Mucosa of descending colon (tissue), 3 donors: ENCODE results near the gene SLC2A1. TPM values are rescaled to one million over a fixed set of nuclear protein-coding genes. Genes with fewer than 3 reads are reported as not detected.
A peak's percentile ranks its signal among the peaks of the same experiment; 100 is the strongest.

Experiments used
- ATAC-seq: fragments of 200-7000 bp; cut with Tn5 transposase; one replicate; pipeline ENCODE4 v1.9.1; 2020; ENCODE audit warnings: mild to moderate bottlenecking, moderate library complexity
- DNase-seq, 3 donors: peaks; one replicate each; pipeline ENCODE4 v3.0.0-alpha.2; 2020
- H3K36me3 ChIP-seq: fragments of 200-600 bp; one replicate; pipeline ENCODE4 v1.8.0; 2021; ENCODE audit warnings: low read depth, mild to moderate bottlenecking
- H3K4me1 ChIP-seq: fragments of 200-600 bp; one replicate; pipeline ENCODE4 v1.8.0; 2021; ENCODE audit warnings: low read depth, mild to moderate bottlenecking
- H3K4me3 ChIP-seq: fragments of 200-600 bp; one replicate; pipeline ENCODE4 v1.8.0; 2021; ENCODE audit warnings: mild to moderate bottlenecking
- H3K9me3 ChIP-seq: fragments of 200-600 bp; one replicate; pipeline ENCODE4 v1.8.0; 2021; ENCODE audit warnings: mild to moderate bottlenecking
- intact Hi-C, 2 donors: fragments of 100-400 bp; cut with DNase I in 1 of 2; cut with micrococcal nuclease in 1 of 2; formaldehyde crosslinking; loops; one replicate each; pipeline versions ENCODE4 v1.11.0 to v1.11.1; 2022; cut with DNase I, micrococcal nuclease
- total RNA-seq, 3 donors: library from RNA; stranded (reverse); fragmentation: NEBNext Ultra II Directional in 2 of 3; extraction: Animal tissue kit (Norgen Biotek cat#: 25700) in 2 of 3; gene quantifications; one replicate each; pipeline versions ENCODE4 v1.2.1 to v1.2.4, GENCODE V29; 2021 to 2023
- TF ChIP-seq, protein P1 (sequence below): fragments of 200-600 bp; IDR thresholded peaks from one replicate; pipeline ENCODE4 v1.8.0; 2022; ENCODE audit warnings: antibody characterized with exemption, mild to moderate bottlenecking
- donor health status: DM: no; HTN: no; CAD: no; lungs with moderate emphysema.
- donor health status: DM: no; HTN: no; CAD: no.
- donor health status: DM: no; HTN: yes; CAD: no.

The SLC2A1 gene
- total RNA-seq, 3 donors from 2014 or later = 36.0 to 81.2 (median 74.3) TPM

DNA sequence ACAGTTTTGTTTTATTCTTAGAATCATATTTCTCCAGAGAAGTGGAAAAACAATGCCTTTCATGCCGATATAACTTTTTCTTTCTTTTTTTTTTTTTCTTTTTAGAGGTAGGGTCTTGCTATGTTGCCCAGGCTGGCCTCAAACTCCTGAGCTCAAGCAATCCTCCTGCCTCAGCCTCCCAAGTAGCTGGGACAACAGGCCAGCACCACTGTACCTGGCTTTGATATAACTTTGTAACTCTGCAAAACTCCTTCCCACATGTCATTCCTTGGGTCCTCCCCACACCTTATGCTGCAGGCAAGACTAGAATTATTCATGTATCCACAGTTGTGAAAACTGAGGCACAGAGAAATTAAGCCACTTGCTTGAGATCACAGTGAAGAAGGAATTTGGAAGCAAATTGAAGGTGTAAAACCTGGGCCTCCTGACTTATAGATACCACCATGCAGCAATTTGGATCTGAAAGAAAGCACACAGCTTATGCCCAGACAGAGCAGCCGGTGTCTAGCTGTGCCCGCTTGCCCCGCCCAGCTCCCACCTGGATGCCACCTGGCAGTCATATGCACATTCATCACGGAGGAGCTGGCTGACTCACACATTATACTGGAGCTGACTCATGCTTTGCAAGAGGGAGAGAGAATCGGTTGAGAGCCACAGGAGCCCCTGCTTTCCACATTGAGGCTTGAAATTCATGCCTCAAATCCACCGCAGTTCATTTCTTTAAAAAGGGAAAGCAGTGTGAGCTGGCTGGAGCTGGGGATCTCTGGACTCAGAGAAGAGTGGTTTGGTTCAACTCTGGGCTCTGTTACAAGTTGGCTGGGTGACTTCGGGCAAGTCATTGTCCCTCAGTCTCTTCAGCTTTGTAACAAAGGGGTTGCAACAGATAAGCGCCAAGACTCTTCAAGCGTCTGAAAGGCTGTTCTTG is 8.3 kb upstream of the SLC2A1 start:
- H3K36me3 ChIP-seq = no peaks in the 10 kb centered on the region
- H3K4me1 ChIP-seq = peaks cover 4% of the 10 kb centered on the region
- TF ChIP-seq, protein P1, sequence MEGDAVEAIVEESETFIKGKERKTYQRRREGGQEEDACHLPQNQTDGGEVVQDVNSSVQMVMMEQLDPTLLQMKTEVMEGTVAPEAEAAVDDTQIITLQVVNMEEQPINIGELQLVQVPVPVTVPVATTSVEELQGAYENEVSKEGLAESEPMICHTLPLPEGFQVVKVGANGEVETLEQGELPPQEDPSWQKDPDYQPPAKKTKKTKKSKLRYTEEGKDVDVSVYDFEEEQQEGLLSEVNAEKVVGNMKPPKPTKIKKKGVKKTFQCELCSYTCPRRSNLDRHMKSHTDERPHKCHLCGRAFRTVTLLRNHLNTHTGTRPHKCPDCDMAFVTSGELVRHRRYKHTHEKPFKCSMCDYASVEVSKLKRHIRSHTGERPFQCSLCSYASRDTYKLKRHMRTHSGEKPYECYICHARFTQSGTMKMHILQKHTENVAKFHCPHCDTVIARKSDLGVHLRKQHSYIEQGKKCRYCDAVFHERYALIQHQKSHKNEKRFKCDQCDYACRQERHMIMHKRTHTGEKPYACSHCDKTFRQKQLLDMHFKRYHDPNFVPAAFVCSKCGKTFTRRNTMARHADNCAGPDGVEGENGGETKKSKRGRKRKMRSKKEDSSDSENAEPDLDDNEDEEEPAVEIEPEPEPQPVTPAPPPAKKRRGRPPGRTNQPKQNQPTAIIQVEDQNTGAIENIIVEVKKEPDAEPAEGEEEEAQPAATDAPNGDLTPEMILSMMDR = no peak
- no peaks in the 10 kb centered on the region for H3K9me3 ChIP-seq
- ATAC-seq (peak; percentile 89), DNase-seq (peak; percentile 79 to 84 (median 80))
- H3K4me3 ChIP-seq = no peak overlapping the region
- intact Hi-C loops = no loop called here

DNA sequence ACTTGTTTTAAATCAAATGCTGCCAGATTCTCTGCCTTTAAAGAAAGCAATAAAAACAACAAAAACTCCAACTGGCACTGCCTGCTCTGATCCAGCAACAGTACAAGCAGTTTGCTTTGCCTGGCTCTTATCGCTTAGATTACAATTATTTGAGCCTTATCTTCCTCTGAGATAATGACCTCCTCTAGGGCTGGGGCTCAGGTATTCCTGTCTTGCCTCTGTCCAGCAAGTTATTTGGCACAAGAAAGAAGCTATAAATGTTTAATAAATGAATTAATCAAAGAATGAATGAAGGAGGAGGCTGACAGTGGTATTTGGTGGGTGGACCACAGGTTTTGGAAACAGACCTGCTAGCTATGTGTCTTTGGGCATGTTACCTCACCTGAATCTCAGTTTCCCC is 6.7 kb upstream of the SLC2A1 start:
- intact Hi-C loops = no loop called here
- Histone ChIP-seq H3K36me3 (no peaks in the 10 kb centered on the region), H3K9me3 (no peaks in the 10 kb centered on the region), H3K4me1 (peaks cover 4% of the 10 kb centered on the region), H3K4me3 (no peak overlapping the region)
- ATAC-seq (no peak), DNase-seq (no peak)
- TF ChIP-seq, protein P1 = no peak

DNA sequence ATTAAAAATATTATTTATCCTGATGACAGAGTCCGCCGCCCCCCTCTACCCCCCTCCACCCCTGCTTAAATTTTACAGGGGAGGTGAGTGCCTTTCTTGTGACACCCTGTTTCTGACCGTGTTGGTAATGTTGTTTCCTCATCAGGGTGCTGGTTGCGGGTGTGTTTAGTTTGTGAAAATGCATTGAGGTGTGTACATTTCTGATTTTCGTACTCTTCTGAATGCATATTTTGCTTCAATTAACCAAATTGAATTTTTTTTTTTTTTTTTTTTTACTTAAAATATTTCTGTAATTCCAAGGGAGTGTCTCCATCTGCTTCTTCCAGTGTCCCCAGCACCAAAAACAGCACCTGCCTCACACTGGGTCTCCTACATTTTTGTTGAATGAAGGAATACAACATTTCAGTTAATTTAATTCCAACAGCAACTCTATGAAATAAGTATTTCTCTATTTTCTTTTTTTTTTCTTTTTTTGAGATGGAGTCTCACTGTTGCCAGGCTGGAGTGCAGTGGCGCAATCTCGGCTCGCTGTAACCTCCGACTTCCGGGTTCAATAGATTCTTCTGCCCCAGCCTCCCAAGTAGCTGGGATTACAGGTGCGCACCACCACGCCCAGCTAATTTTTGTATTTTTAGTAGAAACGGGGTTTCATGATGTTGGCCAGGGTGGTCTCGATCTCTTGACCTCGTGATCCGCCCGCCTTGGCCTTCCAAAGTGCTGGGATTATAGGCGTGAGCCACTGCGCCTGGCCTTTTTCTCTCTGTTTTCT is 5.6 kb upstream of the SLC2A1 start:
- DNase-seq (peak in 1 of 3 donors; percentile 8), ATAC-seq (no peak)
- TF ChIP-seq, protein P1 = no peak

DNA sequence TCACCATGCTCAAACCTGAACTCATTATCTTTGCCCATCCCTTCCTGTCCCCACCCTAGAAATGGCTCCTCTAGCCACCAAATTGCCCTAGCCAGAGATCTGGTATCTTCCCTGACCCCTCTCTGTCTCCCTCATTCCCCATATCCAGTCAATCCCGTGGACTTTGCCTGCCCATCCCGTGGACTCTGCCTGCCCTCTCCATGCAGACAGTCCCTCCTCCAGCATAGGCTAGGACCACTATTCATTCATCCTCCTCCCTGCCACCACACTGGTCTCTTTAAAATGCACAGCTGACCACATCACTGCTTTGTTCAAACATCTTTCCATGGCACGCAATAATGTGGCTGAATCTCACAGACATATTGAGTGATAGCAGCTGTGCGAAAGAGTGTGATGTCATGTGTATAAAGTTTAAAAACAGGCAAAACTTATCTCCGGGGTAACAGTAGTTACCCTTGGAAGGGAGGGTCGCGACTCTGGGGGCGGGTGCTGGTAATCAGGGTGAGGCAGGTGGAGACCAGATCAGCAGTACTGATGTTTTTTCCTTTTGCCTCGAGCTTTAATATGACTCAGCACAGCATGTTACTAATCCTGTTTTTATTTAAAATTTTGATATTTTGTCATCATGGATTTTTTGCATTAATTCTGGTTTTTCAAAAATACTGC is 4.8 kb upstream of the SLC2A1 start:
- H3K4me3 ChIP-seq = no peak overlapping the region
- H3K36me3 ChIP-seq = no peaks in the 10 kb centered on the region
- peaks cover 4% of the 10 kb centered on the region for H3K4me1 ChIP-seq
- no peaks in the 10 kb centered on the region for H3K9me3 ChIP-seq
- intact Hi-C loops = no loop called here
- TF ChIP-seq, protein P1 = no peak
- DNase-seq (peak in 1 of 3 donors; percentile 26), ATAC-seq (no peak)

More for the DNA sequence above, 5.6 kb upstream of the SLC2A1 start:
- Histone ChIP-seq H3K4me1 (peaks cover 4% of the 10 kb centered on the region), H3K36me3 (no peaks in the 10 kb centered on the region), H3K9me3 (no peaks in the 10 kb centered on the region), H3K4me3 (no peak overlapping the region)
- intact Hi-C loops = no loop called here

DNA sequence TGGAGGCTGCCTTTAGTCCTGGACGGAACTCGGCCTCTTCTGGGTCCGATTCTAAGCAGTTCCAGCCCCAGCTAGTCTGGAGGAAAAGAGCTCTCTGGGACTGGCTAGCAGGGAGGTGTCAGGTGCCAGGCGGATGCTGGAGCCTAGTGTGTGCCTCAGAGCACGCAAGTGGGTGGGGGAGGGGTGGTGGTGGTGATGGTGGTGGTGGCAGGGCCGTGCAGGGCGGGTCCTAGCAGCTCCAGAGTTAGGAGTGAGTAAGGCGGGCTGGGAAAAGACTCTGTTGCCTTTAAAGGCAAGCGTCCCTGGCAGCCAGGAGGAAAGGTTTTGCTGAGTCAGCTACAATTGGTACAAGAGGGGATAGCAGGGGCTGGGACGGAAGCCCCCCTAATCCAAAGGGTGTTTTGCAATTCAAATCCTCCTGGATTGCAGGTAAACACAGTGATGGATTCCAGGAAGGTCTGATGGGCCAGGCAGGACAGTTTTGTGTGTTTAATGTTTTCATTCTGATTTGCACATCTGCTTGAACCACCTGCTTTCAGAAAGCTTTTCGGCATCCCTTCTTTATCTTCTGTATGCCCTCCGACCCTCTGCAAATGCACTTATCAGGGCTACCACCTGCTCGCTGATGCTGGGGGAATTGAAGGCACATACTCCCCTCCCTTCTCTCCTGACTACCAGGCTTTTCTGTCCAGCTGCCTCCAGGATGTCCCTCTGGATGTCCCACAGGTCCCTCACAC is 4.1 kb upstream of the SLC2A1 start:
- TF ChIP-seq, protein P1 = no peak
- no peaks in the 10 kb centered on the region for H3K9me3 ChIP-seq
- ATAC-seq (no peak), DNase-seq (peak in 1 of 3 donors; percentile 33)
- intact Hi-C loops = no loop called here
- H3K4me1 ChIP-seq = peaks cover 4% of the 10 kb centered on the region
- H3K36me3 ChIP-seq = no peaks in the 10 kb centered on the region
- no peak overlapping the region for H3K4me3 ChIP-seq
